SK-N-SH treated with all-trans-retinoic acid at 6 μM for 48 hours (cell line): ENCODE results near the gene ITFG2.

Experiments used
- ATAC-seq: fragments of 200-7000 bp; cut with Tn5 transposase; 3 replicates; pipeline ENCODE4 v1.9.1; 2020; ENCODE audit warnings: mild to moderate bottlenecking, moderate library complexity
- ARNTL ChIP-seq: fragments of 450-650 bp; formaldehyde crosslinking; IDR thresholded peaks from 2 replicates; pipeline ENCODE4 v1.5.0; 2020; ENCODE audit warnings: low read depth, mild to moderate bottlenecking, moderate library complexity, borderline replicate concordance
- BACH2 ChIP-seq: fragments of 250-450 bp; sonication (Bioruptor Pico); IDR thresholded peaks from 2 replicates; pipeline ENCODE4 v1.9.0; 2021; ENCODE audit warnings: mild to moderate bottlenecking, borderline replicate concordance
- ESRRG ChIP-seq: fragments of 250-450 bp; sonication (Bioruptor Pico); IDR thresholded peaks from 2 replicates; pipeline ENCODE4 v1.6.1; 2021; ENCODE audit warnings: mild to moderate bottlenecking
- GLIS3 ChIP-seq: fragments of 250-450 bp; sonication (Bioruptor Pico); IDR thresholded peaks from 2 replicates; pipeline ENCODE4 v1.5.0; 2020; ENCODE audit warnings: mild to moderate bottlenecking, moderate library complexity
- ISL1 ChIP-seq: fragments of 250-450 bp; sonication (Bioruptor Pico); IDR thresholded peaks from 2 replicates; pipeline ENCODE4 v2.1.2; 2022; ENCODE audit warnings: mild to moderate bottlenecking, moderate library complexity
- OSR1 ChIP-seq: fragments of 250-450 bp; sonication (Bioruptor Pico); IDR thresholded peaks from 2 replicates; pipeline ENCODE4 v1.8.0; 2022; ENCODE audit warnings: moderate library complexity, mild to moderate bottlenecking, inconsistent platforms
- RARB ChIP-seq: fragments of 250-450 bp; sonication (Bioruptor Pico); IDR thresholded peaks from 2 replicates; pipeline ENCODE4 v1.8.0; 2021; ENCODE audit warnings: mild to moderate bottlenecking, moderate library complexity
- SNAI2 ChIP-seq: fragments of 250-450 bp; sonication (Bioruptor Pico); IDR thresholded peaks from 2 replicates; pipeline ENCODE4 v1.5.0; 2020; ENCODE audit warnings: mild to moderate bottlenecking, moderate library complexity
- TCF4 ChIP-seq: fragments of 250-450 bp; sonication (Bioruptor Pico); IDR thresholded peaks from 2 replicates; pipeline ENCODE4 v1.8.0; 2021; ENCODE audit warnings: mild to moderate bottlenecking, moderate library complexity, borderline replicate concordance
- ZC3H10 ChIP-seq: fragments of 250-450 bp; sonication (Bioruptor Pico); IDR thresholded peaks from 2 replicates; pipeline ENCODE4 v1.5.1; 2021; ENCODE audit warnings: mild to moderate bottlenecking, moderate library complexity
- ZFP30 ChIP-seq: fragments of 450-650 bp; formaldehyde crosslinking; IDR thresholded peaks from 2 replicates; pipeline ENCODE4 v1.5.0; 2022; ENCODE audit warnings: mild to moderate bottlenecking, moderate library complexity
- ZNF565 ChIP-seq: fragments of 450-650 bp; formaldehyde crosslinking; conservative IDR thresholded peaks from 2 replicates; pipeline ENCODE4 v1.5.0; 2020; ENCODE audit warnings: low read depth, mild to moderate bottlenecking, moderate library complexity
- ZNF70 ChIP-seq: fragments of 450-650 bp; formaldehyde crosslinking; IDR thresholded peaks from 2 replicates; pipeline ENCODE4 v1.5.0; 2020; ENCODE audit warnings: mild to moderate bottlenecking, moderate library complexity
- ZNF8 ChIP-seq: fragments of 450-650 bp; formaldehyde crosslinking; IDR thresholded peaks from 2 replicates; pipeline ENCODE4 v1.5.0; 2020; ENCODE audit warnings: mild to moderate bottlenecking, moderate library complexity
- TF ChIP-seq, protein P1 (sequence below): fragments of 250-450 bp; sonication (Bioruptor Pico); IDR thresholded peaks from 2 replicates; pipeline ENCODE4 v1.5.1; 2020; ENCODE audit warnings: low read depth, mild to moderate bottlenecking, moderate library complexity
- TF ChIP-seq, protein P2 (sequence below): fragments of 250-450 bp; sonication (Bioruptor Pico); IDR thresholded peaks from 2 replicates; pipeline ENCODE4 v1.5.0; 2020; ENCODE audit warnings: mild to moderate bottlenecking, moderate library complexity
- TF ChIP-seq, protein P3 (sequence below): fragments of 250-450 bp; sonication (Bioruptor Pico); IDR thresholded peaks from 2 replicates; pipeline ENCODE4 v1.5.1; 2021; ENCODE audit warnings: mild to moderate bottlenecking, moderate library complexity
- TF ChIP-seq, protein P4 (sequence below): fragments of 250-450 bp; sonication (Bioruptor Pico); IDR thresholded peaks from 2 replicates; pipeline ENCODE4 v1.8.0; 2021; ENCODE audit warnings: low read depth, mild to moderate bottlenecking, moderate library complexity, borderline replicate concordance
- TF ChIP-seq, protein P5 (sequence below): fragments of 250-450 bp; sonication (Bioruptor Pico); IDR thresholded peaks from 2 replicates; pipeline ENCODE4 v1.8.0; 2020; ENCODE audit warnings: mild to moderate bottlenecking, moderate library complexity, borderline replicate concordance

ITFG2 gene

DNA sequence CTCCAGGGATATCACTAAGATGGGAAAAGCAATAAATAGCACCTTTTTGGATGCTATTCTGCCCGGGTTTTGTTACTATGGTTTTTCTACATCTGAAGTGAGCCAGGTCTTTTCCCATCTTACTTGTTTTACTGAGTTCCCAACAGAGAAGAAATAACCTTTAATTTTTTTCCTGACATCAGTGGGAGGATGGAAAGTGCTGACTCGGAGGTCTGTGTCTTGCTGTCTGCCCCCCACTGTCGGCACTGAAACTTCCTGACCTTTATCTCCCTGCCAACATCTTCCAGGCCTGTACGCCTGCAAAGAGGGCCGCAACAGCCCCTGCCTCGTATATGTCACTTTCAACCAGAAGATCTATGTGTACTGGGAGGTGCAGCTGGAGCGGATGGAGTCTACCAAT lies 11.0 kb downstream of the ITFG2 start (continued):
- TF ChIP-seq, protein P1, sequence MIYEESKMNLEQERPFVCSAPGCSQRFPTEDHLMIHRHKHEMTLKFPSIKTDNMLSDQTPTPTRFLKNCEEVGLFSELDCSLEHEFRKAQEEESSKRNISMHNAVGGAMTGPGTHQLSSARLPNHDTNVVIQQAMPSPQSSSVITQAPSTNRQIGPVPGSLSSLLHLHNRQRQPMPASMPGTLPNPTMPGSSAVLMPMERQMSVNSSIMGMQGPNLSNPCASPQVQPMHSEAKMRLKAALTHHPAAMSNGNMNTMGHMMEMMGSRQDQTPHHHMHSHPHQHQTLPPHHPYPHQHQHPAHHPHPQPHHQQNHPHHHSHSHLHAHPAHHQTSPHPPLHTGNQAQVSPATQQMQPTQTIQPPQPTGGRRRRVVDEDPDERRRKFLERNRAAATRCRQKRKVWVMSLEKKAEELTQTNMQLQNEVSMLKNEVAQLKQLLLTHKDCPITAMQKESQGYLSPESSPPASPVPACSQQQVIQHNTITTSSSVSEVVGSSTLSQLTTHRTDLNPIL (CRISPR knock-in tag): no peak
- no peak for TF ChIP-seq BACH2

DNA sequence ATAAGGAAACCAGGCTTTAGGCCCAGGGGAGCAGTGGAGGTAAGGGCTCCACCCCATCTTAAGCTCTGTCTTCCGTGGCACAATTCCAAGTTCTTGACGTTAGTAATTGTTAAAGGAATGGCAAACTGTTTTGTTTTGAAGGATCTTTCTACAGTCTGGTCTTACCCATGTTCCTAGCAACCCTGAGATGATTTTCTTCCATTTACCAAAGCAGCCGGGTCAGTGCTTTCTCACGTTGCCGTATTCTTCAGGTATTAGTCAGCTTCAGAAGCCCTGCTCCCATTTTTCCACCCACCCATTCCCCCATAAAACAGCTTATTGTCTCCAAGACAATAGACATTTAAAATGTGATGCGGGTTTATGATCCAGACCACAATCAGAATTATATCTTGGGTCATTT lies 12.1 kb downstream of the ITFG2 start:
- TF ChIP-seq ZNF8 (CRISPR knock-in tag): no peak
- TF ChIP-seq, protein P2, sequence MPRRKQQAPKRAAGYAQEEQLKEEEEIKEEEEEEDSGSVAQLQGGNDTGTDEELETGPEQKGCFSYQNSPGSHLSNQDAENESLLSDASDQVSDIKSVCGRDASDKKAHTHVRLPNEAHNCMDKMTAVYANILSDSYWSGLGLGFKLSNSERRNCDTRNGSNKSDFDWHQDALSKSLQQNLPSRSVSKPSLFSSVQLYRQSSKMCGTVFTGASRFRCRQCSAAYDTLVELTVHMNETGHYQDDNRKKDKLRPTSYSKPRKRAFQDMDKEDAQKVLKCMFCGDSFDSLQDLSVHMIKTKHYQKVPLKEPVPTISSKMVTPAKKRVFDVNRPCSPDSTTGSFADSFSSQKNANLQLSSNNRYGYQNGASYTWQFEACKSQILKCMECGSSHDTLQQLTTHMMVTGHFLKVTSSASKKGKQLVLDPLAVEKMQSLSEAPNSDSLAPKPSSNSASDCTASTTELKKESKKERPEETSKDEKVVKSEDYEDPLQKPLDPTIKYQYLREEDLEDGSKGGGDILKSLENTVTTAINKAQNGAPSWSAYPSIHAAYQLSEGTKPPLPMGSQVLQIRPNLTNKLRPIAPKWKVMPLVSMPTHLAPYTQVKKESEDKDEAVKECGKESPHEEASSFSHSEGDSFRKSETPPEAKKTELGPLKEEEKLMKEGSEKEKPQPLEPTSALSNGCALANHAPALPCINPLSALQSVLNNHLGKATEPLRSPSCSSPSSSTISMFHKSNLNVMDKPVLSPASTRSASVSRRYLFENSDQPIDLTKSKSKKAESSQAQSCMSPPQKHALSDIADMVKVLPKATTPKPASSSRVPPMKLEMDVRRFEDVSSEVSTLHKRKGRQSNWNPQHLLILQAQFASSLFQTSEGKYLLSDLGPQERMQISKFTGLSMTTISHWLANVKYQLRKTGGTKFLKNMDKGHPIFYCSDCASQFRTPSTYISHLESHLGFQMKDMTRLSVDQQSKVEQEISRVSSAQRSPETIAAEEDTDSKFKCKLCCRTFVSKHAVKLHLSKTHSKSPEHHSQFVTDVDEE (CRISPR knock-in tag): no peak
- no peak for TF ChIP-seq GLIS3 (CRISPR knock-in tag)
- TF ChIP-seq, protein P3, sequence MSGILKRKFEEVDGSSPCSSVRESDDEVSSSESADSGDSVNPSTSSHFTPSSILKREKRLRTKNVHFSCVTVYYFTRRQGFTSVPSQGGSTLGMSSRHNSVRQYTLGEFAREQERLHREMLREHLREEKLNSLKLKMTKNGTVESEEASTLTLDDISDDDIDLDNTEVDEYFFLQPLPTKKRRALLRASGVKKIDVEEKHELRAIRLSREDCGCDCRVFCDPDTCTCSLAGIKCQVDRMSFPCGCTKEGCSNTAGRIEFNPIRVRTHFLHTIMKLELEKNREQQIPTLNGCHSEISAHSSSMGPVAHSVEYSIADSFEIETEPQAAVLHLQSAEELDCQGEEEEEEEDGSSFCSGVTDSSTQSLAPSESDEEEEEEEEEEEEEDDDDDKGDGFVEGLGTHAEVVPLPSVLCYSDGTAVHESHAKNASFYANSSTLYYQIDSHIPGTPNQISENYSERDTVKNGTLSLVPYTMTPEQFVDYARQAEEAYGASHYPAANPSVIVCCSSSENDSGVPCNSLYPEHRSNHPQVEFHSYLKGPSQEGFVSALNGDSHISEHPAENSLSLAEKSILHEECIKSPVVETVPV (CRISPR knock-in tag): no peak
- no peak for TF ChIP-seq BACH2
- TF ChIP-seq RARB (CRISPR knock-in tag): no peak
- TF ChIP-seq ISL1 (CRISPR knock-in tag): no peak
- TF ChIP-seq ZFP30: no peak
- TF ChIP-seq ESRRG: no peak
- TF ChIP-seq ZNF565 (CRISPR knock-in tag): no peak
- no peak for TF ChIP-seq ARNTL (CRISPR knock-in tag)
- TF ChIP-seq, protein P1 (CRISPR knock-in tag): no peak
- TF ChIP-seq, protein P4, sequence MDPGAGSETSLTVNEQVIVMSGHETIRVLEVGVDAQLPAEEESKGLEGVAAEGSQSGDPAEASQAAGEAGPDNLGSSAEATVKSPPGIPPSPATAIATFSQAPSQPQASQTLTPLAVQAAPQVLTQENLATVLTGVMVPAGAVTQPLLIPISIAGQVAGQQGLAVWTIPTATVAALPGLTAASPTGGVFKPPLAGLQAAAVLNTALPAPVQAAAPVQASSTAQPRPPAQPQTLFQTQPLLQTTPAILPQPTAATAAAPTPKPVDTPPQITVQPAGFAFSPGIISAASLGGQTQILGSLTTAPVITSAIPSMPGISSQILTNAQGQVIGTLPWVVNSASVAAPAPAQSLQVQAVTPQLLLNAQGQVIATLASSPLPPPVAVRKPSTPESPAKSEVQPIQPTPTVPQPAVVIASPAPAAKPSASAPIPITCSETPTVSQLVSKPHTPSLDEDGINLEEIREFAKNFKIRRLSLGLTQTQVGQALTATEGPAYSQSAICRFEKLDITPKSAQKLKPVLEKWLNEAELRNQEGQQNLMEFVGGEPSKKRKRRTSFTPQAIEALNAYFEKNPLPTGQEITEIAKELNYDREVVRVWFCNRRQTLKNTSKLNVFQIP: no peak
- TF ChIP-seq, all 23 proteins: peak for 0

DNA sequence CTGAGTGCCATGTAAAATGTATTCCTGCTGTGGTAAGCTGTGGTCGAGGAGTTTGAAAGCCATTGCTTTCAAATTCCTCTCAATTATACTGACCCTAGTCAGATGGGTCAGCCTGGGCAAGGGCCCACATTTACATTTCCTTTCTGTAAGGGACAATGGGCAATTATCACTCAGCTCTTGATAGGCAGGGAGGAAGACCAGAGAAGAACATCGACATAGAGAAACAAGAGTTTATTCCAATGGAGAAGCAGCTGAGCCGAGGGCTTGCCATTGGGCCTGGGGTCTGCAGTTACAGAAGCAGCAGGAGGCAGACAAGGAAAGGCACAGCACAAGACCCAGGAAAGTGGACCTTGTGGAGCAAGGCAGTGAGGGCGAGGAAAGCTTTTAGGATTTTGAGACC lies 12.7 kb downstream of the ITFG2 start:
- TF ChIP-seq RARB (CRISPR knock-in tag) (no peak), TCF4 (CRISPR knock-in tag) (no peak), SNAI2 (CRISPR knock-in tag) (no peak), OSR1 (no peak), ZNF70 (CRISPR knock-in tag) (no peak), ZC3H10 (no peak)
- TF ChIP-seq, protein P4: no peak
- TF ChIP-seq, protein P5, sequence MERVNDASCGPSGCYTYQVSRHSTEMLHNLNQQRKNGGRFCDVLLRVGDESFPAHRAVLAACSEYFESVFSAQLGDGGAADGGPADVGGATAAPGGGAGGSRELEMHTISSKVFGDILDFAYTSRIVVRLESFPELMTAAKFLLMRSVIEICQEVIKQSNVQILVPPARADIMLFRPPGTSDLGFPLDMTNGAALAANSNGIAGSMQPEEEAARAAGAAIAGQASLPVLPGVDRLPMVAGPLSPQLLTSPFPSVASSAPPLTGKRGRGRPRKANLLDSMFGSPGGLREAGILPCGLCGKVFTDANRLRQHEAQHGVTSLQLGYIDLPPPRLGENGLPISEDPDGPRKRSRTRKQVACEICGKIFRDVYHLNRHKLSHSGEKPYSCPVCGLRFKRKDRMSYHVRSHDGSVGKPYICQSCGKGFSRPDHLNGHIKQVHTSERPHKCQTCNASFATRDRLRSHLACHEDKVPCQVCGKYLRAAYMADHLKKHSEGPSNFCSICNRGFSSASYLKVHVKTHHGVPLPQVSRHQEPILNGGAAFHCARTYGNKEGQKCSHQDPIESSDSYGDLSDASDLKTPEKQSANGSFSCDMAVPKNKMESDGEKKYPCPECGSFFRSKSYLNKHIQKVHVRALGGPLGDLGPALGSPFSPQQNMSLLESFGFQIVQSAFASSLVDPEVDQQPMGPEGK: no peak
- TF ChIP-seq, protein P3 (CRISPR knock-in tag): no peak
- TF ChIP-seq, protein P2 (CRISPR knock-in tag): no peak
- no peak for ATAC-seq

More for the DNA sequence above, 12.1 kb downstream of the ITFG2 start:
- no peak for ATAC-seq
